GM18870 (cell line): Measurements from ENCODE around the gene PROKR1.

Experiments used
- ATAC-seq: cut with Tn5 transposase; IDR thresholded peaks from one replicate; pipeline ENCODE4 v1.9.1; 2021; ENCODE audit warnings: moderate library complexity; ENCODE audit not compliant: unreplicated experiment

Gene PROKR1

DNA sequence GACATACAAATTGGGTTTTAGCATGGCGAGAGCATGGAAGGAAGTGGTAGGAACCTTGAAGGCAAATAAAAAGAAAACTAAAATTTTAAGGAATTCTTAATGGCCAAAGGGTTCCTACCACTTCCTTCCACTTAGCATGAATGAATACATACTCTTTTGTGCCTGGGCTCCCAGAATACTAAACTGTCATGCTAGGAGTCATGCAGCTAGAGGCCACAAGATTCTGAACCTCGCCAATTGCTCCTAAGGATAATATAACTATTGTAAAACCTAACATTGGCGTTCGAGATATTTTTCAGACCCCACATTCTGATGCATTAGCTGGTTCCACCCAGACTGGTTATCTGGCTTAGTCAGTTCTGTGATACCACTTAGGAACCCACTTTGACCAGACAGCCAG lies 52.6 kb downstream of the PROKR1 start:
- ATAC-seq = no peak

DNA sequence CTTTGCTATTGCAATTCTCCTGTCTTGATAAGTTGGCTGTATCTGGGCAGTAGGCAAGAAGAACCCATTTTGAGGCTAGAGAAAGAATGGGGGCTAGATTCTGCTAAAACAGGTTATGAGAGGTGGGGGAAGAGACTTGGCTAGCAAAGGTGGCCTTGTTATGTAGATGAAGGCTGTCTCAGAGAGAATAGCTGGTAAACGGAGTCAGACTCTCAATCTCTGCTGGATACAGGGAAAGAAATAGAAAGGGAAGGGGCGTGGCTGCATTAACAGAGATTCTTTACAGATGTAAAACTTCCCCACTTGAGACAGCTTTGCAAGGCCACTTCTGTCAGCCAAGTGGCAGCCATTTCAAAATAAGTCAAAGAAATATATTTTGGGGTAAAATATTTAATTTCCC lies 53.2 kb downstream of the PROKR1 start:
- ATAC-seq = no peak

DNA sequence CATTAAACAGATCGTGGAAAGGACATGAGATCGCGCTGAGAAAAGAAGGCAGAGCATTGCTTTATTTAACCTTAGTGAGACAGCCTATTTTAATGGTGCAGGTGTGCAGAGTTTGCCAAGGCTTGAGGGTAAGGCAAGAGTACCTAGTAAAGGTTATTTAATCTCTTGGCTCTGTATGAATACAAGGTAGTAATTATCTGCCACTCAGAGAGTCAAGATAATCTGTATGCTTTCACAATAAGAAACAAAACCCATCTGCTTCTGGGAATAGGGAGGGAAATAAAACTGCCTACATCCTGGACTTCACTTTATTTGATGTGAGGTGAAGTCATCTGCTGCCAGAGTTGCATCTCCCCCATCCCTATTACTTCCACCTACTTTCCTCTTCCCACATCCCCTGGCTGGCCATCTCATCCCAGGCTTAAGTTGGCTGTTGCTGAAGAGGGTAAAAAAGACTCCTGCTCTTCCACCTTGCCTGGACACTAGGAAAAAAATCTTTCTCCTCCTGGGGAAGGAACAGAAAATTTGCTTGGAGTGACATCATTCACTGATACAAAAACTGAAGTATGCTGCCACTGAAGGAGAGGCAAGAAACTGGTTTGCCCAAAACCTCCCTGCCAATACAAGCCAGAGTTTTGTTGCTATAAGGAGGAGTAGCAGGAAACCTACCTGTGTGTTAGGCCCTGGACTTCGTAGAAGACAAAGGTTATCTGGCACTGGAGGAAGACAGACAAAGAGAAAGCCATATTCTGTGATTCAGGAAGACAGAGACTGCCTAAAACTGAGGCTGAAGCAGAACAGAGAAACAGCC lies 55.4 kb downstream of the PROKR1 start:
- ATAC-seq = no peak

DNA sequence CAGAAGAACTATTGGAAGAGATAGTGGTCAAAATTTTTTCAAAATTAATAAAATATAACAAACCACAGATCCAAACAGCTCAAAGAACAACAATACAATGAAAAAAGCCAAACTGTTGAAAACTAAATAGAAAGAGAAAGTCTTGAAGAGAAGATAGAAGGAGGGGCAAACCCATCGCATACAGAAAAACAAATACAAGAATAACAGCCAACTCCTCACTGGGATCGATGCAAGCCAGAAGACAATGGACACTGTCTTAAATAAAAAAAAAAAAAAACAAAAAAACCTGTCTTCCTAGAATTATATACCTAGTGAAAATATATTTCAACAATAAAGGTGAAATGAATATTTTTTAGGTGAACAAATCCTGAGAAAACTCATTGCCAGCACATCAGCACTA lies 57.2 kb downstream of the PROKR1 start:
- ATAC-seq = no peak

DNA sequence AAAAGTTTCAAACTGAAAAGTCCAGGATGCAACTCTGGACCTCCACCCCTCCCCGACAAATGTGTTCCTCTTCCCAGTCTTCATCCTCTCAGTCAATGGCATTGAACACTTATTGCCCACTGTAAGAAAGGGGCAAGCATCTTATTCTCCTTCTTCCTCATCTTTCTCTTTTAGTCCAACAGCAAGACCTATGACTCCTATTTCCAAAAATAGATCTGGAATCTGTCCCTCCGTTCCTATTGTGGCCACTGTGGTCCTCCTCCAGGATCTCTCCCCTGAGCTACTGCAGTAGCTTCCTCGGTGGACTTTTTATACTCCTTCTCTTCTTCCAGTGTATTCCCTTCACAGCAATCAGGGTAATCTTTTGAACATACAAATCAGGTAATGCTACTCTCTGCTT lies 63.3 kb downstream of the PROKR1 start:
- no peak for ATAC-seq
